Esophagus squamous epithelium (tissue), 4 donors: Measurements from ENCODE around the gene MPV17L2.

Experiments used
- POLR2A ChIP-seq, 4 donors: fragments of 450-650 bp; IDR thresholded peaks; one replicate each; pipeline ENCODE4 v1.6.1; 2017; ENCODE audit warnings: antibody characterized with exemption in 4 of 4, mild to moderate bottlenecking in 4 of 4, moderate library complexity in 3 of 4
- TF ChIP-seq, protein P1 (sequence below), 6 experiments: fragments of 450-650 bp in 4 of 6; fragments of 200-600 bp in 2 of 6; sonication (generic) in 2 of 6; IDR thresholded peaks; one replicate each; pipeline ENCODE4 v1.5.1; 2016 to 2019; ENCODE audit warnings: antibody characterized with exemption in 6 of 6, mild to moderate bottlenecking in 4 of 6, moderate library complexity in 4 of 6

GRCh38 chr19:18150776-18151624 lies 42.0 kb upstream of the MPV17L2 start:
- TF ChIP-seq, protein P1, sequence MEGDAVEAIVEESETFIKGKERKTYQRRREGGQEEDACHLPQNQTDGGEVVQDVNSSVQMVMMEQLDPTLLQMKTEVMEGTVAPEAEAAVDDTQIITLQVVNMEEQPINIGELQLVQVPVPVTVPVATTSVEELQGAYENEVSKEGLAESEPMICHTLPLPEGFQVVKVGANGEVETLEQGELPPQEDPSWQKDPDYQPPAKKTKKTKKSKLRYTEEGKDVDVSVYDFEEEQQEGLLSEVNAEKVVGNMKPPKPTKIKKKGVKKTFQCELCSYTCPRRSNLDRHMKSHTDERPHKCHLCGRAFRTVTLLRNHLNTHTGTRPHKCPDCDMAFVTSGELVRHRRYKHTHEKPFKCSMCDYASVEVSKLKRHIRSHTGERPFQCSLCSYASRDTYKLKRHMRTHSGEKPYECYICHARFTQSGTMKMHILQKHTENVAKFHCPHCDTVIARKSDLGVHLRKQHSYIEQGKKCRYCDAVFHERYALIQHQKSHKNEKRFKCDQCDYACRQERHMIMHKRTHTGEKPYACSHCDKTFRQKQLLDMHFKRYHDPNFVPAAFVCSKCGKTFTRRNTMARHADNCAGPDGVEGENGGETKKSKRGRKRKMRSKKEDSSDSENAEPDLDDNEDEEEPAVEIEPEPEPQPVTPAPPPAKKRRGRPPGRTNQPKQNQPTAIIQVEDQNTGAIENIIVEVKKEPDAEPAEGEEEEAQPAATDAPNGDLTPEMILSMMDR (IDR thresholded peaks at IDR 0.05): no peak
- no peak for TF ChIP-seq POLR2A (IDR thresholded peaks at IDR 0.05)
